ENCODE measurements around the gene PANK2. TPM values are rescaled to one million over a fixed set of nuclear protein-coding genes. Genes with fewer than 3 reads are reported as not detected.

PANK2 gene
- total RNA-seq, 1 donor from 2014 or later, result 53.5 TPM

DNA sequence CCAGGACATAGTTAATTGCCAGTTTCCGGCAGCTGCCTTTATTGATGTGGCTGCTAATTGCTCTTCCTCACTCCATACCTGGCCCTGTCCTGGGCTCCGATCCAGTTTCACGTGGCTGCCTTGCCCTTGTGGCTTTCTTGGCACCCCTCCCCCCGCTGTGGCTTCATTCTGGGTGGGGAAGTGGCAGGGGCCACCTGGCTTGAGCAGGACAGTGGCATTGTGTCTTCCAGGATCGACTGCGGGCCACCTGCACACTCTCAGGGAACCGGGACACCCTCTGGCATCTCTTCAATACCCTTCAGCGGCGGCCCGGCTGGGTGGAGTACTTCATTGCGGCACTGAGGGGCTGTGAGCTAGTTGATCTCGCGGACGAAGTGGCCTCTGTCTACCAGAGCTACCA is 31.8 kb upstream of the PANK2 start:
- Histone ChIP-seq H3K27ac (no peak overlapping the region), H3K36me3 (peaks cover 0 to 54% of the 10 kb centered on the region in 2 donors), H3K9me3 (no peaks in the 10 kb centered on the region), H3K27me3 (no peaks in the 10 kb centered on the region), H3K4me3 (no peak overlapping the region), H3K4me1 (peaks cover 7% of the 10 kb centered on the region)
- no peak for DNase-seq (ENCODE audit: extremely low spot score in 2 of 2)
- TF ChIP-seq POLR2AphosphoS5 (IDR thresholded peaks at IDR 0.05; ENCODE audit: insufficient read depth in 1 of 2, low read depth in 1 of 2), result no peak
- TF ChIP-seq POLR2A (IDR thresholded peaks at IDR 0.05), result no peak
- TF ChIP-seq CTCF (IDR thresholded peaks at IDR 0.05), result no peak
- intact Hi-C loops (cut with DNase I), result no loop called here

DNA sequence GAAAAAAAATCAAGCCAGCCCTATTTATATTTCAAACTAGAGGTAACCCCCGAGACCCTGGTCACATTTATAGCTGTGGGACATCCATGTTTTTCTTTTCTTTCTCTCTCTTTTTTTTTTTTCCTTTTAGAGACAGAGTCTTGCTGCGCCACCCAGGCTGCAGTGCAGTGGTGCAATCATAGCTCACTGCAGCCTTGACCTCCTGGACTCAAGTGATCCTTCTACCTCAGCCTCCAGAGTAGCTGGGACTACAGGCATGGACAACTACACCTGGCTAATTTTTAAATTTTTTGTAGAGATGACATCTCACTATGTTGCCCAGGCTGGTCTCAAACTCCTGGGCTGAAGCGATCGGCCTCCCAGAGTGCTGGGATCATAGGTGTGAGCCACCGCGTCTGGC is 30.5 kb upstream of the PANK2 start:
- TF ChIP-seq CTCF (IDR thresholded peaks at IDR 0.05) (no peak), POLR2AphosphoS5 (IDR thresholded peaks at IDR 0.05; ENCODE audit: insufficient read depth in 1 of 2, low read depth in 1 of 2) (no peak), POLR2A (IDR thresholded peaks at IDR 0.05) (no peak)
- Histone ChIP-seq H3K27ac (no peak overlapping the region), H3K4me3 (no peak overlapping the region), H3K9me3 (no peaks in the 10 kb centered on the region), H3K27me3 (no peaks in the 10 kb centered on the region), H3K36me3 (peaks cover 4 to 67% of the 10 kb centered on the region in 2 donors), H3K4me1 (peaks cover 7% of the 10 kb centered on the region)
- DNase-seq (ENCODE audit: extremely low spot score in 2 of 2), result no peak
- intact Hi-C loops (cut with DNase I), result no loop called here

GRCh38 chr20:3861191-3861590 is 28.0 kb upstream of the PANK2 start:
- H3K27ac ChIP-seq, result no peak overlapping the region
- H3K27me3 ChIP-seq, result no peaks in the 10 kb centered on the region
- H3K4me3 ChIP-seq, result no peak overlapping the region
- peaks cover 4 to 89% of the 10 kb centered on the region in 2 donors for H3K36me3 ChIP-seq
- intact Hi-C loops (cut with DNase I), result no loop called here
- H3K4me1 ChIP-seq, result no peaks in the 10 kb centered on the region
- TF ChIP-seq POLR2A (IDR thresholded peaks at IDR 0.05), result no peak
- no peak for TF ChIP-seq POLR2AphosphoS5 (IDR thresholded peaks at IDR 0.05; ENCODE audit: insufficient read depth in 1 of 2, low read depth in 1 of 2)
- no peak for TF ChIP-seq CTCF (IDR thresholded peaks at IDR 0.05)
- no peak for DNase-seq (ENCODE audit: extremely low spot score in 2 of 2)
- H3K9me3 ChIP-seq, result no peaks in the 10 kb centered on the region

DNA sequence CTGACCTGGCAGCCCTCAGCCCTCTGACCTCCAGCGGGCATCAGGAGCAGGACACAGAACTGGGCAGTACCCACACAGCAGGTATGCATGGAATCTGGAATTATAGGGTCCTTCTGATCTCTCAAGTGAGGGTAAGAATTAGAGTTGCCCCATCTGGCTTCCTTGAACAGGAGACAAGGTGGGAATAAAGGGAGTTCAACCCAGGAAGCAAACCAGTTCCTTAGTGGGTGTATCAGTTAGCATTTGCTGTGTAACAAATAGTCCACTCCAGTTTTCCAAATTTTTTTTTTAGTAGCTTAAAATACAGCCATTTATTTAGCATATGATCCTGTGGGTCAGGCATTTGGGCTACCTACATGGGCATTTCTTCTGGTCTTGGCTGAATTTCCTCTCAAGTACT is 26.9 kb upstream of the PANK2 start:
- intact Hi-C loops (cut with DNase I), result no loop called here
- no peak for DNase-seq (ENCODE audit: extremely low spot score in 2 of 2)
- Histone ChIP-seq H3K9me3 (no peaks in the 10 kb centered on the region), H3K4me3 (no peak overlapping the region), H3K27me3 (no peaks in the 10 kb centered on the region), H3K4me1 (no peaks in the 10 kb centered on the region), H3K36me3 (peaks cover 4 to 91% of the 10 kb centered on the region in 2 donors), H3K27ac (no peak overlapping the region)
- TF ChIP-seq CTCF (IDR thresholded peaks at IDR 0.05) (no peak), POLR2AphosphoS5 (IDR thresholded peaks at IDR 0.05; ENCODE audit: insufficient read depth in 1 of 2, low read depth in 1 of 2) (no peak), POLR2A (IDR thresholded peaks at IDR 0.05) (no peak)

GRCh38 chr20:3863317-3863716 is 25.9 kb upstream of the PANK2 start:
- H3K4me3 ChIP-seq, result no peak overlapping the region
- intact Hi-C loops (cut with DNase I), result no loop called here
- no peak for DNase-seq (ENCODE audit: extremely low spot score in 2 of 2)
- TF ChIP-seq POLR2A (IDR thresholded peaks at IDR 0.05) (no peak), CTCF (IDR thresholded peaks at IDR 0.05) (no peak), POLR2AphosphoS5 (IDR thresholded peaks at IDR 0.05; ENCODE audit: insufficient read depth in 1 of 2, low read depth in 1 of 2) (no peak)
- no peaks in the 10 kb centered on the region for H3K4me1 ChIP-seq
- H3K27ac ChIP-seq, result no peak overlapping the region
- no peaks in the 10 kb centered on the region for H3K27me3 ChIP-seq
- H3K36me3 ChIP-seq, result peaks cover 4 to 81% of the 10 kb centered on the region in 2 donors
- H3K9me3 ChIP-seq, result no peaks in the 10 kb centered on the region
